ENCODE data around the gene MTCH1. TPM values are rescaled to one million over a fixed set of nuclear protein-coding genes. Genes with fewer than 3 reads are reported as not detected.

Gene MTCH1
- total and polyA plus RNA-seq, 9 of the 15 experiments (the other 6 are each of a cell fraction or from before 2014, with no cell fraction given) = 7.9 to 161 (median 118) TPM

- no peak for TF ChIP-seq KDM1A (IDR thresholded peaks at IDR 0.05)
- TF ChIP-seq MIER1 (IDR thresholded peaks at IDR 0.05; ENCODE audit: low read depth) = no peak
- peak in 1 of 2 experiments; percentile 34; a peak in 3 of 4 replicates for TF ChIP-seq RAD21 (CRISPR knock-in tag; conservative IDR thresholded peaks at IDR 0.05 in 1 of 2, IDR thresholded peaks at IDR 0.05 in 1 of 2)
- no peak for TF ChIP-seq PCBP1 (IDR thresholded peaks at IDR 0.05; ENCODE audit: low read depth, low read length, poor library complexity, severe bottlenecking)
- TF ChIP-seq ARHGAP35 (IDR thresholded peaks at IDR 0.05; ENCODE audit: partially characterized antibody) = no peak
- no peak for TF ChIP-seq ZBTB49 (CRISPR knock-in tag; IDR thresholded peaks at IDR 0.05; ENCODE audit: borderline replicate concordance)
- no peak for TF ChIP-seq TBP (optimal IDR thresholded peaks at IDR 0.05; ENCODE audit: low read depth, low read length)
- TF ChIP-seq RBM14 (IDR thresholded peaks at IDR 0.05; ENCODE audit: borderline replicate concordance, insufficient read depth, low read depth, low read length) = no peak
- TF ChIP-seq, protein P1, sequence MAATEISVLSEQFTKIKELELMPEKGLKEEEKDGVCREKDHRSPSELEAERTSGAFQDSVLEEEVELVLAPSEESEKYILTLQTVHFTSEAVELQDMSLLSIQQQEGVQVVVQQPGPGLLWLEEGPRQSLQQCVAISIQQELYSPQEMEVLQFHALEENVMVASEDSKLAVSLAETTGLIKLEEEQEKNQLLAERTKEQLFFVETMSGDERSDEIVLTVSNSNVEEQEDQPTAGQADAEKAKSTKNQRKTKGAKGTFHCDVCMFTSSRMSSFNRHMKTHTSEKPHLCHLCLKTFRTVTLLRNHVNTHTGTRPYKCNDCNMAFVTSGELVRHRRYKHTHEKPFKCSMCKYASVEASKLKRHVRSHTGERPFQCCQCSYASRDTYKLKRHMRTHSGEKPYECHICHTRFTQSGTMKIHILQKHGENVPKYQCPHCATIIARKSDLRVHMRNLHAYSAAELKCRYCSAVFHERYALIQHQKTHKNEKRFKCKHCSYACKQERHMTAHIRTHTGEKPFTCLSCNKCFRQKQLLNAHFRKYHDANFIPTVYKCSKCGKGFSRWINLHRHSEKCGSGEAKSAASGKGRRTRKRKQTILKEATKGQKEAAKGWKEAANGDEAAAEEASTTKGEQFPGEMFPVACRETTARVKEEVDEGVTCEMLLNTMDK (IDR thresholded peaks at IDR 0.05; ENCODE audit: borderline replicate concordance, insufficient read depth, low read depth, low read length, poor library complexity, severe bottlenecking) = peak; percentile 83
- TF ChIP-seq IRF9 (tag; IDR thresholded peaks at IDR 0.05) = no peak
- no peak for TF ChIP-seq ZNF224 (CRISPR knock-in tag; IDR thresholded peaks at IDR 0.05)
- TF ChIP-seq RBFOX2 (IDR thresholded peaks at IDR 0.05; ENCODE audit: low read depth, low read length) = no peak; the same call in none of the 2 replicates
These were observed 8.5 kb downstream of the MTCH1 start (continued) for GRCh38 chr6:36977470-36977941.
